PFSK-1 (cell line): ENCODE measurements around the gene SIGLEC1.

Source experiments
- POLR2AphosphoS5 ChIP-seq: IDR thresholded peaks from 2 replicates; pipeline ENCODE4 v1.6.1; 2012; ENCODE audit warnings: low read depth, mild to moderate bottlenecking, control low read depth, low read length, moderate library complexity
- TAF1 ChIP-seq: IDR thresholded peaks from 2 replicates; pipeline ENCODE4 v1.6.1; 2012; ENCODE audit warnings: low read length, control low read depth, borderline replicate concordance; ENCODE audit not compliant: insufficient read depth
- TF ChIP-seq, protein P1 (sequence below), 2 experiments: IDR thresholded peaks; 2 replicates each; pipeline versions ENCODE4 v1.6.1 to v1.8.0; 2011 to 2012; ENCODE audit warnings: low read depth in 2 of 2, low read length in 2 of 2, control low read depth in 1 of 2, inconsistent platforms in 1 of 2, mild to moderate bottlenecking in 1 of 2, moderate library complexity in 1 of 2; ENCODE audit not compliant: insufficient read depth in 1 of 2

DNA sequence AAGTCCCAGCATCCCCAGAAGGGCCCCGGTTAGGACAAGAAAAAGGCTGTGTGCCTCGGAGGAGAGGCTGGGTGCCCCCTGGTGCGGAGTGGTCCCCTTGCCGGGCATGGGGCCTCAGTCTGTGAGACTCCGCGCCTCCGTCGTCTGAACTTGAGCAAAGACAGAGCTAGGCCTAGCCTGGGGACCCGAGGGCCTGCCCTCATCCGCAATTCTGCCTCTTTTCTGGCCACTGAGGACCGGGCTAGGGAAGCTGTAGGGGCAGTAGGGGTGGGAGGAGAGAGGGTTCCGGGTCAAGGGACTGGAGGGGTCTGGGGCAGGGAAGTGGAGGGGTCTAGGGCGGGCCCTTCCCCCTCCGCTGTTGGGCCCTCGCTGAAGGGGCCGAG, 19.5 kb upstream of the SIGLEC1 start:
- TF ChIP-seq TAF1 (no peak), POLR2AphosphoS5 (no peak)
- TF ChIP-seq, protein P1, sequence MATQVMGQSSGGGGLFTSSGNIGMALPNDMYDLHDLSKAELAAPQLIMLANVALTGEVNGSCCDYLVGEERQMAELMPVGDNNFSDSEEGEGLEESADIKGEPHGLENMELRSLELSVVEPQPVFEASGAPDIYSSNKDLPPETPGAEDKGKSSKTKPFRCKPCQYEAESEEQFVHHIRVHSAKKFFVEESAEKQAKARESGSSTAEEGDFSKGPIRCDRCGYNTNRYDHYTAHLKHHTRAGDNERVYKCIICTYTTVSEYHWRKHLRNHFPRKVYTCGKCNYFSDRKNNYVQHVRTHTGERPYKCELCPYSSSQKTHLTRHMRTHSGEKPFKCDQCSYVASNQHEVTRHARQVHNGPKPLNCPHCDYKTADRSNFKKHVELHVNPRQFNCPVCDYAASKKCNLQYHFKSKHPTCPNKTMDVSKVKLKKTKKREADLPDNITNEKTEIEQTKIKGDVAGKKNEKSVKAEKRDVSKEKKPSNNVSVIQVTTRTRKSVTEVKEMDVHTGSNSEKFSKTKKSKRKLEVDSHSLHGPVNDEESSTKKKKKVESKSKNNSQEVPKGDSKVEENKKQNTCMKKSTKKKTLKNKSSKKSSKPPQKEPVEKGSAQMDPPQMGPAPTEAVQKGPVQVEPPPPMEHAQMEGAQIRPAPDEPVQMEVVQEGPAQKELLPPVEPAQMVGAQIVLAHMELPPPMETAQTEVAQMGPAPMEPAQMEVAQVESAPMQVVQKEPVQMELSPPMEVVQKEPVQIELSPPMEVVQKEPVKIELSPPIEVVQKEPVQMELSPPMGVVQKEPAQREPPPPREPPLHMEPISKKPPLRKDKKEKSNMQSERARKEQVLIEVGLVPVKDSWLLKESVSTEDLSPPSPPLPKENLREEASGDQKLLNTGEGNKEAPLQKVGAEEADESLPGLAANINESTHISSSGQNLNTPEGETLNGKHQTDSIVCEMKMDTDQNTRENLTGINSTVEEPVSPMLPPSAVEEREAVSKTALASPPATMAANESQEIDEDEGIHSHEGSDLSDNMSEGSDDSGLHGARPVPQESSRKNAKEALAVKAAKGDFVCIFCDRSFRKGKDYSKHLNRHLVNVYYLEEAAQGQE (IDR thresholded peaks at IDR 0.05; ENCODE audit: insufficient read depth in 1 of 2, low read depth in 2 of 2, low read length in 2 of 2), result no peak
